HG02623 (cell line): ENCODE results near the gene PSD4.
A peak's percentile ranks its signal among the peaks of the same experiment; 100 is the strongest.

Source experiments
- ATAC-seq: cut with Tn5 transposase; IDR thresholded peaks from one replicate; pipeline ENCODE4 v1.9.1; 2021; ENCODE audit warnings: moderate library complexity; ENCODE audit not compliant: unreplicated experiment

Gene PSD4

GRCh38 chr2:113183264-113183663, 9.5 kb downstream of the PSD4 start:
- ATAC-seq, result no peak

- ATAC-seq, result no peak
Observed at GRCh38 chr2:113183703-113184102, 9.9 kb downstream of the PSD4 start.

GRCh38 chr2:113184531-113185230, 10.9 kb downstream of the PSD4 start:
- no peak for ATAC-seq

GRCh38 chr2:113185664-113186432, 12.1 kb downstream of the PSD4 start:
- no peak for ATAC-seq

- ATAC-seq, result no peak
Observed at GRCh38 chr2:113186433-113186796, 12.6 kb downstream of the PSD4 start.

- no peak for ATAC-seq
Observed at GRCh38 chr2:113187771-113188170, 14.0 kb downstream of the PSD4 start.

- ATAC-seq, result no peak
Observed at GRCh38 chr2:113190871-113191270, 17.1 kb downstream of the PSD4 start.

GRCh38 chr2:113192459-113193100, 18.8 kb downstream of the PSD4 start:
- no peak for ATAC-seq

- no peak for ATAC-seq
Observed at GRCh38 chr2:113195923-113196501, 22.2 kb downstream of the PSD4 start.

- no peak for ATAC-seq
Observed at GRCh38 chr2:113196839-113197238, 23.1 kb downstream of the PSD4 start.

GRCh38 chr2:113197347-113198047, 23.7 kb downstream of the PSD4 start:
- ATAC-seq, result no peak

- no peak for ATAC-seq
Observed at GRCh38 chr2:113198048-113198789, 24.4 kb downstream of the PSD4 start.

GRCh38 chr2:113198790-113199612, 25.2 kb downstream of the PSD4 start:
- peak; percentile 64 for ATAC-seq

GRCh38 chr2:113200236-113200635, 26.5 kb downstream of the PSD4 start:
- no peak for ATAC-seq

GRCh38 chr2:113200736-113201490, 27.1 kb downstream of the PSD4 start:
- no peak for ATAC-seq

GRCh38 chr2:113201496-113202304, 27.9 kb downstream of the PSD4 start:
- no peak for ATAC-seq

GRCh38 chr2:113202305-113203216, 28.8 kb downstream of the PSD4 start:
- ATAC-seq, result no peak
